Right lobe of liver (tissue), 4 donors: ENCODE results near the gene MTNR1A.

Experiments
- POLR2A ChIP-seq: fragments of 450-650 bp; IDR thresholded peaks from one replicate; pipeline ENCODE4 v1.6.1; 2017; ENCODE audit warnings: antibody characterized with exemption, mild to moderate bottlenecking
- TF ChIP-seq, protein P1 (sequence below), 4 donors: fragments of 200-600 bp in 3 of 4; fragments of 450-650 bp in 1 of 4; IDR thresholded peaks; one replicate each; pipeline versions ENCODE4 v1.5.1 to v1.8.0; 2016 to 2022; ENCODE audit warnings: antibody characterized with exemption in 4 of 4, mild to moderate bottlenecking in 2 of 4
- donor health status: DM: no; HTN: no; CAD: no.
- donor health status: DM: no; HTN: no; CAD: no.
- donor health status: DM: no; HTN: yes; CAD: no.

DNA sequence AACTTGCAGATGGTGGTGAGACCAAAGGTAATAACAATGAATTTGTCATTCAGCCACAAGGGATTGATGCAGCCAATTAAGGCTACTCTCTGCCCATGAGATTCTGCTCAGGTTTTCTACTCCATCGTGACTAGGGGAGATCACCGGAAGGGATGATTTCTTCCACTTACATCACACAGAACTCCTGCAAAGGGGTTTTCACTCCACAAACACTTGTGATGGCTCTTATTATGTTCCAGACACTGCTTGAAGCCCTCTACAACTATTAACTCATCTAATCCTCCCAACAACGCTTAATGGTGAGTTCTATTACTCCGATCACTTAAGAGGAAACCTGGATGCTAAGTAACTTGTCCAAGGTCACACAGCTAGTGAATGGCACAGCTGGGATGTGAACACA is 55.9 kb downstream of the MTNR1A start:
- TF ChIP-seq, protein P1, sequence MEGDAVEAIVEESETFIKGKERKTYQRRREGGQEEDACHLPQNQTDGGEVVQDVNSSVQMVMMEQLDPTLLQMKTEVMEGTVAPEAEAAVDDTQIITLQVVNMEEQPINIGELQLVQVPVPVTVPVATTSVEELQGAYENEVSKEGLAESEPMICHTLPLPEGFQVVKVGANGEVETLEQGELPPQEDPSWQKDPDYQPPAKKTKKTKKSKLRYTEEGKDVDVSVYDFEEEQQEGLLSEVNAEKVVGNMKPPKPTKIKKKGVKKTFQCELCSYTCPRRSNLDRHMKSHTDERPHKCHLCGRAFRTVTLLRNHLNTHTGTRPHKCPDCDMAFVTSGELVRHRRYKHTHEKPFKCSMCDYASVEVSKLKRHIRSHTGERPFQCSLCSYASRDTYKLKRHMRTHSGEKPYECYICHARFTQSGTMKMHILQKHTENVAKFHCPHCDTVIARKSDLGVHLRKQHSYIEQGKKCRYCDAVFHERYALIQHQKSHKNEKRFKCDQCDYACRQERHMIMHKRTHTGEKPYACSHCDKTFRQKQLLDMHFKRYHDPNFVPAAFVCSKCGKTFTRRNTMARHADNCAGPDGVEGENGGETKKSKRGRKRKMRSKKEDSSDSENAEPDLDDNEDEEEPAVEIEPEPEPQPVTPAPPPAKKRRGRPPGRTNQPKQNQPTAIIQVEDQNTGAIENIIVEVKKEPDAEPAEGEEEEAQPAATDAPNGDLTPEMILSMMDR (IDR thresholded peaks at IDR 0.05), result no peak
- no peak for TF ChIP-seq POLR2A
